ENCODE results near the gene FOLR1. TPM values are rescaled to one million over a fixed set of nuclear protein-coding genes. Genes with fewer than 3 reads are reported as not detected.

Gene FOLR1
- total RNA-seq, 2 donors from 2014 or later: 13.8 to 19.3 TPM

GRCh38 chr11:72230764-72231365 lies 38.9 kb downstream of the FOLR1 start:
- peak; percentile 27 for DNase-seq
- H3K27ac Mint-ChIP-seq: peak overlapping the region; percentile 21
- H3K27me3 Mint-ChIP-seq (ENCODE audit: insufficient read depth): no peaks in the 10 kb centered on the region
- H3K36me3 ChIP-seq (ENCODE audit: control insufficient read depth, insufficient read depth, low read length): peaks cover 97% of the 10 kb centered on the region
- TF ChIP-seq CTCF (conservative IDR thresholded peaks at IDR 0.05): no peak
- H3K27me3 ChIP-seq (ENCODE audit: control insufficient read depth, insufficient read depth, low read length, poor library complexity, severe bottlenecking): no peaks in the 10 kb centered on the region
- H3K9ac ChIP-seq (ENCODE audit: extremely low read depth, low read length, poor library complexity, severe bottlenecking): no peak overlapping the region
- no peak overlapping the region for H3K27ac ChIP-seq (ENCODE audit: low read depth, low read length)
- H3K4me3 ChIP-seq (ENCODE audit: low read length): no peak overlapping the region
- no peak overlapping the region for H3K4me3 Mint-ChIP-seq
- WGBS, 2 experiments (ENCODE audit: insufficient coverage in 1 of 2, insufficient read length in 1 of 2): 93 to 94% methylated on average over 7 to 18 of the region's 18 CpGs
- H3K4me1 Mint-ChIP-seq: peaks cover 8% of the 10 kb centered on the region
- no peaks in the 10 kb centered on the region for H3K9me3 Mint-ChIP-seq
- H3K9me3 ChIP-seq (ENCODE audit: control insufficient read depth, low read length): no peaks in the 10 kb centered on the region
- peaks cover 79% of the 10 kb centered on the region for H3K36me3 Mint-ChIP-seq (ENCODE audit: low read depth)
- H3K4me1 ChIP-seq (ENCODE audit: control insufficient read depth, insufficient read depth, low read length): peaks cover 5% of the 10 kb centered on the region

GRCh38 chr11:72231396-72232259 lies 39.7 kb downstream of the FOLR1 start:
- H3K4me1 Mint-ChIP-seq: peaks cover 5% of the 10 kb centered on the region
- Histone ChIP-seq H3K4me1 (ENCODE audit: control insufficient read depth, insufficient read depth, low read length) (peaks cover 5% of the 10 kb centered on the region), H3K4me3 (ENCODE audit: low read length) (no peak overlapping the region), H3K9me3 (ENCODE audit: control insufficient read depth, low read length) (no peaks in the 10 kb centered on the region), H3K36me3 (ENCODE audit: control insufficient read depth, insufficient read depth, low read length) (peaks cover 99% of the 10 kb centered on the region), H3K27me3 (ENCODE audit: control insufficient read depth, insufficient read depth, low read length, poor library complexity, severe bottlenecking) (no peaks in the 10 kb centered on the region), H3K27ac (ENCODE audit: low read depth, low read length) (no peak overlapping the region), H3K9ac (ENCODE audit: extremely low read depth, low read length, poor library complexity, severe bottlenecking) (no peak overlapping the region)
- H3K36me3 Mint-ChIP-seq (ENCODE audit: low read depth): peaks cover 80% of the 10 kb centered on the region
- TF ChIP-seq CTCF (conservative IDR thresholded peaks at IDR 0.05): no peak
- H3K4me3 Mint-ChIP-seq: no peak overlapping the region
- no peaks in the 10 kb centered on the region for H3K9me3 Mint-ChIP-seq
- DNase-seq: peak; percentile 20
- WGBS, 2 experiments (ENCODE audit: insufficient coverage in 1 of 2, insufficient read length in 1 of 2): 90 to 94% methylated on average over 8 to 9 of the region's 9 CpGs
- H3K27ac Mint-ChIP-seq: peak overlapping the region; percentile 48
- no peaks in the 10 kb centered on the region for H3K27me3 Mint-ChIP-seq (ENCODE audit: insufficient read depth)

- Mint-ChIP-seq H3K9me3 (no peaks in the 10 kb centered on the region), H3K27me3 (ENCODE audit: insufficient read depth) (no peaks in the 10 kb centered on the region), H3K4me1 (no peaks in the 10 kb centered on the region), H3K27ac (peak overlapping the region; percentile 48), H3K4me3 (no peak overlapping the region), H3K36me3 (ENCODE audit: low read depth) (peaks cover 80% of the 10 kb centered on the region)
- 95 to 98% methylated on average over 10 to 18 of the region's 18 CpGs for WGBS, 2 experiments (ENCODE audit: insufficient coverage in 1 of 2, insufficient read length in 1 of 2)
- no peak overlapping the region for H3K9ac ChIP-seq (ENCODE audit: extremely low read depth, low read length, poor library complexity, severe bottlenecking)
- DNase-seq: peak; percentile 31
- H3K4me3 ChIP-seq (ENCODE audit: low read length): no peak overlapping the region
- no peaks in the 10 kb centered on the region for H3K4me1 ChIP-seq (ENCODE audit: control insufficient read depth, insufficient read depth, low read length)
- H3K9me3 ChIP-seq (ENCODE audit: control insufficient read depth, low read length): no peaks in the 10 kb centered on the region
- no peak for TF ChIP-seq CTCF (conservative IDR thresholded peaks at IDR 0.05)
- peaks cover 99% of the 10 kb centered on the region for H3K36me3 ChIP-seq (ENCODE audit: control insufficient read depth, insufficient read depth, low read length)
- no peak overlapping the region for H3K27ac ChIP-seq (ENCODE audit: low read depth, low read length)
- no peaks in the 10 kb centered on the region for H3K27me3 ChIP-seq (ENCODE audit: control insufficient read depth, insufficient read depth, low read length, poor library complexity, severe bottlenecking)
These were observed 40.5 kb downstream of the FOLR1 start for GRCh38 chr11:72232260-72233055.
